ENCODE data around the gene SLC14A1. TPM values are rescaled to one million over a fixed set of nuclear protein-coding genes. Genes with fewer than 3 reads are reported as not detected.
A peak's percentile ranks its signal among the peaks of the same experiment; 100 is the strongest.

Gene SLC14A1
- total and polyA plus RNA-seq, 10 donors: 3.4 to 26.0 (median 9.2) TPM

- intact Hi-C loops (cut with DNase I; ENCODE audit: low total_unique reads): no loop called here
- 79 to 86% (median 81%) methylated on average over 5 of the region's 5 CpGs for WGBS, 5 donors
- Histone ChIP-seq H3K4me1 (no peaks in the 10 kb centered on the region), H3K27me3 (replicated peaks in 1 of 7) (no peaks in the 10 kb centered on the region), H3K27ac (no peak overlapping the region), H3K9me3 (peaks cover 0 to 6% (median 0%) of the 10 kb centered on the region in 8 donors), H3K4me3 (no peak overlapping the region), H3K36me3 (no peaks in the 10 kb centered on the region)
- TF ChIP-seq POLR2A (IDR thresholded peaks at IDR 0.05) (no peak), POLR2AphosphoS5 (IDR thresholded peaks at IDR 0.05) (no peak), CTCF (IDR thresholded peaks at IDR 0.05 in 8 of 11, conservative IDR thresholded peaks at IDR 0.05 in 3 of 11) (no peak)
- no peak for DNase-seq
Measured at GRCh38 chr18:45792506-45793263, 68.7 kb downstream of the SLC14A1 start.

GRCh38 chr18:45793264-45793965 lies 69.4 kb downstream of the SLC14A1 start:
- TF ChIP-seq POLR2A (IDR thresholded peaks at IDR 0.05) (no peak), CTCF (IDR thresholded peaks at IDR 0.05 in 8 of 11, conservative IDR thresholded peaks at IDR 0.05 in 3 of 11) (no peak), POLR2AphosphoS5 (IDR thresholded peaks at IDR 0.05) (no peak)
- H3K27me3 ChIP-seq (replicated peaks in 1 of 7): no peaks in the 10 kb centered on the region
- intact Hi-C loops (cut with DNase I; ENCODE audit: low total_unique reads): no loop called here
- no peak overlapping the region for H3K4me3 ChIP-seq
- no peaks in the 10 kb centered on the region for H3K4me1 ChIP-seq
- whole genome bisulfite sequencing, 5 donors: 51 to 74% (median 61%) methylated on average over 4 of the region's 4 CpGs
- H3K9me3 ChIP-seq: peaks cover 0 to 6% (median 0%) of the 10 kb centered on the region in 8 donors
- no peak overlapping the region for H3K27ac ChIP-seq
- no peaks in the 10 kb centered on the region for H3K36me3 ChIP-seq
- DNase-seq: no peak

GRCh38 chr18:45801416-45802004 lies 77.5 kb downstream of the SLC14A1 start:
- H3K36me3 ChIP-seq: no peaks in the 10 kb centered on the region
- intact Hi-C loops (cut with DNase I; ENCODE audit: low total_unique reads): no loop called here
- 64 to 76% (median 75%) methylated on average over 1 of the region's 1 CpG; no CpG with 5 or more reads in 2 of the 5 donors for WGBS, 5 donors

More at GRCh38 chr18:45801416-45802004, 77.5 kb downstream of the SLC14A1 start:
- H3K4me3 ChIP-seq: no peak overlapping the region
- H3K4me1 ChIP-seq: peaks cover 0 to 12% (median 0%) of the 10 kb centered on the region in 6 donors
- peak overlapping the region in 1 of 8 donors; percentile 7 for H3K27ac ChIP-seq
- no peak for DNase-seq
- peaks cover 0 to 26% (median 16%) of the 10 kb centered on the region in 8 donors for H3K9me3 ChIP-seq
- peak in 2 of 3 donors; percentile 47 to 67 for TF ChIP-seq POLR2AphosphoS5 (IDR thresholded peaks at IDR 0.05)
- TF ChIP-seq CTCF (IDR thresholded peaks at IDR 0.05 in 8 of 11, conservative IDR thresholded peaks at IDR 0.05 in 3 of 11): peak in 1 of 11 experiments; percentile 10
- no peak for TF ChIP-seq POLR2A (IDR thresholded peaks at IDR 0.05)
- H3K27me3 ChIP-seq (replicated peaks in 1 of 7): peaks cover 0 to 5% (median 0%) of the 10 kb centered on the region in 7 donors

Small RNAs within 50 kb of the gene (small RNA-seq; reads per million reads assigned to genes)
- gene AC087685.1: 0 reads per million in 4 donors

Other genes with a start within 250 kb of the SLC14A1 start
- gene SLC14A2, start 108.7 kb upstream of the SLC14A1 start, total RNA-seq: under 1 TPM in 5 of 7 donors, not detected in 2; 0.09 to 0.30 (median 0.20) TPM
- under 1 TPM; 0.04 to 0.08 (median 0.06) TPM for gene SLC14A2, start 108.7 kb upstream of the SLC14A1 start, polyA plus RNA-seq
- 1 to 10 TPM in 5 of 7 donors, under 1 TPM in 2; 0.86 to 3.5 (median 1.5) TPM for gene SIGLEC15, start 101.5 kb downstream of the SLC14A1 start, total RNA-seq
- gene SIGLEC15, start 101.5 kb downstream of the SLC14A1 start, polyA plus RNA-seq: 1 to 10 TPM in 1 of 3 donors, under 1 TPM in 2; 0.28 to 1.8 (median 0.35) TPM
- 10 to 100 TPM; 38.3 to 67.9 (median 49.0) TPM for gene EPG5, start 243.1 kb downstream of the SLC14A1 start, total RNA-seq
- gene EPG5, start 243.1 kb downstream of the SLC14A1 start, polyA plus RNA-seq: 1 to 10 TPM; 4.6 to 6.5 (median 5.7) TPM